Measurements from ENCODE around the gene QPCTL. TPM values are rescaled to one million over a fixed set of nuclear protein-coding genes. Genes with fewer than 3 reads are reported as not detected.
A peak's percentile ranks its signal among the peaks of the same experiment; 100 is the strongest.
"Not testable (repeated sequence)": the region's sequence is repeated elsewhere in the genome, so short reads cannot be mapped to it uniquely, and the experiment has no call there.

The QPCTL gene
- total RNA-seq, 1 experiment from 2014 or later: 20.9 TPM

GRCh38 chr19:45674946-45675345 is 17.5 kb upstream of the QPCTL start:
- DNase-seq (ENCODE audit: low read depth): no peak

- no peak for DNase-seq (ENCODE audit: low read depth)
Observed at GRCh38 chr19:45676851-45677263, 15.6 kb upstream of the QPCTL start.

DNA sequence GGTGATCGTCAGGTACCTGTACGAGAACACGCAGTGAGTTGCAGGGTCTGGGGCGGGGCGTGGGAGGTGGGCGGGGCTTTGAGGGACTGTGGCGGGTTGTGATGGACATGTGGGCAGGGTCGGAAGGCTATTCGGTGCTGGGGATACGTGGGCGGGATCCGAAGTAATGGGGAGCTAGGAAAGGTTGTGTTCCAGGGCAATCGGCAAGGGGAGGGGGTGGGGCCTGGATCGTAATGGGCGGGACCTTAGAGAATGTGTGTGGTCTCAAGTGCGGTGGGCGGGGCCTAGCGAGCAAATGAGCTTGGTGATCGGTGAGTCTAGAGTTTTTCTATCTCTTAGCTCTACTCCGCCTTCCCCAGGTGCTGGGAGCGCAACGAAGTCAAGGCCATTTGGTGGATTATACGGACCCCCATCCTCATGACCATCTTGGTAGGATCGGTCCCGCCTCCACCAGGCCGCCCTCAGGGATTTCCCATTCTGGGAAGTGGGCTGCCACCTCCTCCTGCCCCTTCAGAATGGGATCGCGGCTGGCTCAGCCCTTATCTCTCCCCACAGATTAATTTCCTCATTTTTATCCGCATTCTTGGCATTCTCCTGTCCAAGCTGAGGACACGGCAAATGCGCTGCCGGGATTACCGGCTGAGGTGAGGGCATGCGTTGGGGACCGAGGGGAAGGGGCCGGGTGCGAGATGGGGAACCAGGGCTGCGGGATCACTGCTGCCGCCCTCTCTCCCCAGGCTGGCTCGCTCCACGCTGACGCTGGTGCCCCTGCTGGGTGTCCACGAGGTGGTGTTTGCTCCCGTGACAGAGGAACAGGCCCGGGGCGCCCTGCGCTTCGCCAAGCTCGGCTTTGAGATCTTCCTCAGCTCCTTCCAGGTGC is 14.9 kb upstream of the QPCTL start:
- DNase-seq (ENCODE audit: low read depth): no peak

DNA sequence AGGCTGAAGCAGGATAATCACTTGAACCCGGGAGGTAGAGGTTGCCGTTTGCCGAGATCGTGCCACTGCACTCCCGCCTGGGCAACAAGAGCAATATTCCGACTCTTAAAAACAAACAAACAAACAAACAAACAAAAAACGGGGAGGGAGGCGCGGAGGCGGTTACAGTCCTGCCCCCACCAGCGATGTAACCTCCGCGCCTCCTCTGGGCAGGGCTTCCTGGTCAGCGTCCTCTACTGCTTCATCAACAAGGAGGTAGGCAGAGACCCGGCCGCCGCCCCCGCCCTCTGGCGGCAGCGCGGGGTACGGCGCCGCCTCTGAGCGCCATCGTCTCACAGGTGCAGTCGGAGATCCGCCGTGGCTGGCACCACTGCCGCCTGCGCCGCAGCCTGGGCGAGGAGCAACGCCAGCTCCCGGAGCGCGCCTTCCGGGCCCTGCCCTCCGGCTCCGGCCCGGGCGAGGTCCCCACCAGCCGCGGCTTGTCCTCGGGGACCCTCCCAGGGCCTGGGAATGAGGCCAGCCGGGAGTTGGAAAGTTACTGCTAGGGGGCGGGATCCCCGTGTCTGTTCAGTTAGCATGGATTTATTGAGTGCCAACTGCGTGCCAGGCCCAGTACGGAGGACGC is 11.0 kb upstream of the QPCTL start:
- peak; percentile 90 for DNase-seq (ENCODE audit: low read depth)

DNA sequence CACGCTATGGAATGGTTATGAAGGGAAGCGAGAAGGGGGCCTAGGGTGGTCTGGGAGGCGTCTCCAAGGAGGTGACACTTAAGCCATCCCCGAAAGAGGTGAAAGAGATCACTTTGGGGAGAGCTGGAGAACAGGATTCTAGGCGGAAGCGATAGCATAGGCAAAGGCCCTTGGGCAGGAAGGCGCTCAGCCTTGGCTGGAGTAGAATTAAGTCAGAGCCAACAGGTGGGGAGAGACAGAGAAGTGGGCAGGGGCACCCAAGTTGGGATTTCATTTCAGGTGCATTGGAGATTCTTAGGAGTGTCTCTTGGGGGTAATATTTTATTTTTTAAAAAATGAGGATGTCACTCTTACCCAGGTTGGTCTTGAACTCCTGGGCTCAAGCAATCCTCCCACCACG is 10.3 kb upstream of the QPCTL start:
- no peak for DNase-seq (ENCODE audit: low read depth)

GRCh38 chr19:45682908-45683307 is 9.6 kb upstream of the QPCTL start:
- no peak for DNase-seq (ENCODE audit: low read depth)

DNA sequence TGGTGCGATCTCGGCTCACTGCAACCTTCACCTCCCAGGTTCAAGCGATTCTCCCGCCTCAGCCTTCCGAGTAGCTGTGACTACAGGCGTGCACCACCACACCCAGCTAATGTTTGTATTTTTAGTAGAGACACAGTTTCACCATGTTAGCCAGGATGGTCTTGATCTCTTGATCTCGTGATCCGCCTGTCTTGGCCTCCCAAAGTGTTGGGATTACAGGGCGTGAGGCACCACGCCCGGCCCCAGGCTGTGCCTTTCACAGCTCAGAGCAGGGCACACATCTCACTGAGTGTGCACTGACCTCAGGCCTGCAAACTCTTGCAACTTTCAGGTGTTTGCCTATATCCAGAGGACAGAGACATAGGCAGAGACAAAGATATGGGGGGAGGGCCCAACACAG is 7.4 kb upstream of the QPCTL start:
- DNase-seq (ENCODE audit: low read depth): not testable (repeated sequence)

DNA sequence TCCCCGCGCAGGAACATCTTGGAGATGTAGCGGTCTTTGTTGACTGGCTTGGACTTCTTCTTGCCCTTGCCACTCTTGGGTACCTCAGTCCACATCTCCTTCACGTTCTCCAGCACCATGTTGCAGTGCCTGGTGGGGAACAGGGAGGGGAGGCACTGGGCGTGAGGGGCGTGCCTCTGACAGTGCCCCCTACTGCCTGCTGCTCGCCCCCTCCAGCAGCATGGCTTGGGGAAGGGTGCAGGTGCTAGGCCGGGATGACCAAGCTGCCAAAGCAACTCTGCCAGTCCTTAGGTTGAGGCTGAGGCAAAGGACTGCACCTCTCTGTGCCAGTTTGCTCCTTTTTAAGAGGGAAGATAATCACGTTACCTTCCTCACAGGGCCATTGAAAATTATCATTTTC is 4.9 kb upstream of the QPCTL start:
- no peak for DNase-seq (ENCODE audit: low read depth)

GRCh38 chr19:45691516-45692186 is 815 bp upstream of the QPCTL start, which contains the start of gene SNRPD2:
SNRPD2 (minus strand) TSS chr19:45691953; CDS start chr19:45691888, 65 bp downstream.
- DNase-seq (ENCODE audit: low read depth): peak; percentile 92

DNA sequence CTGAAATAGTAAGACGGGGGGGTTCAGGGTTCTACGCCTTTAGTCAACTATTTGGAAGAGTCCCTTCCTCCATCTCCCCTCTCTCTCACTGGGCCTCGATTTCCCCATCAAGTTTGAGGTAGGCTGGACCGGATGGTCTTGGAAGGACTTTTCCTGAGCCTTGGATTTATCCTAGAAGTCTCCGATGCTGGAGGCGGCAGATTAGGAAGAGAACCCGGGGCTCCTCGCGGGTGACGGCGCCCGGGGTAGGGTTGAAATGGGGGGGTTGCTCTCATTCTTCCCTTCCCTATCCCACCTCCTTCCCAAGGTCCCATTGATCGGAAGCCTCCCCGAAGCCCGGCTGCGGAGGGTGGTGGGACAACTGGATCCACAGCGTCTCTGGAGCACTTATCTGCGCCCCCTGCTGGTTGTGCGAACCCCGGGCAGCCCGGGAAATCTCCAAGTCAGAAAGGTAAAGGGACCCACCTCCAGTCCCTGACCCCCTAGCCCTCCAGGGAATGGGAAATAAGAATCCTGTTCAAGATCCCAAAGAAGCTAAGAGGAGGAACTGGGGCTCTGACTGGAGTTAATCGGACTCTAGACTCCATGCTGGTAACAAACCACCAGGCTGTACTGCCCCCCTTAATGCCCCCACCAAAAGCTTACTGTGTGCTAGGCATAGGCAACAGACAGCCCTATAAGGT is 781 bp downstream of the QPCTL start:
- peak; percentile 59 for DNase-seq (ENCODE audit: low read depth)

DNA sequence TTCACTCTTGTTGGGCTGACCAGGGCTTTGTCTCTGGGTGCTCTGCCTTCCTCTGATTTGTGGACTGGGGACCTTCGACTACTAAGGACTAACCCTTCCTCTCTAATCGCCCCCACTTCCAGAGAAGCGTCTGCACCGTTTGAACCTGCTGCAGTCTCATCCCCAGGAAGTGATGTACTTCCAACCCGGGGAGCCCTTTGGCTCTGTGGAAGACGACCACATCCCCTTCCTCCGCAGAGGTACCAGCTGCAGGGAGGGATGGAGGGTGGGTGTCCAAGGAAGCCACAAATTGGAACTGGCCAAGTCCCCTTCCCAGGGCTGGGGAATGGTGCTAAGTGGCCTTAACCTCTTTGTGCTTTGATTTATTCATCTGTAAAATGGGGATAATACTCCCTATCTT is 9.2 kb downstream of the QPCTL start:
- no peak for DNase-seq (ENCODE audit: low read depth)

DNA sequence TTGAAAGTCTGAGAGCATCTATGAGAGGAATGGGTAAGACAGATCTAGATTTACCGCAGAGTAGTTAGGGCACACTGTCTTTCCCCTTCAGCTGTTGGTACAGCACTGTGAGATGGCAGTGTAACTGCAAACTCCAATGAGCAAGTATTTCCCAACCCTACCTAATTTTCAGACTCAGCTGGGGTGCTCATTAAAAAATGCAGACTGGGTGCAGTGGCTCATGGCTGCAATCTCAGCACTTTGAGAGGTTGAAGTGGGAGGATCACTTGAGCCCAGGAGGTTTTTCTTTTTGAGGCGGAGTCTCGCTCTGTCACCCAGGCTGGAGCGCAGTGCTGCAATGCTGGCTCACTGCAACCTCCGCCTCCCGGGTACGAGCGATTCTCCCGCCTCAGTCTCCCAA is 12.6 kb downstream of the QPCTL start:
- DNase-seq (ENCODE audit: low read depth): no peak

GRCh38 chr19:45705710-45706415 is 13.4 kb downstream of the QPCTL start:
- DNase-seq (ENCODE audit: low read depth): no peak

DNA sequence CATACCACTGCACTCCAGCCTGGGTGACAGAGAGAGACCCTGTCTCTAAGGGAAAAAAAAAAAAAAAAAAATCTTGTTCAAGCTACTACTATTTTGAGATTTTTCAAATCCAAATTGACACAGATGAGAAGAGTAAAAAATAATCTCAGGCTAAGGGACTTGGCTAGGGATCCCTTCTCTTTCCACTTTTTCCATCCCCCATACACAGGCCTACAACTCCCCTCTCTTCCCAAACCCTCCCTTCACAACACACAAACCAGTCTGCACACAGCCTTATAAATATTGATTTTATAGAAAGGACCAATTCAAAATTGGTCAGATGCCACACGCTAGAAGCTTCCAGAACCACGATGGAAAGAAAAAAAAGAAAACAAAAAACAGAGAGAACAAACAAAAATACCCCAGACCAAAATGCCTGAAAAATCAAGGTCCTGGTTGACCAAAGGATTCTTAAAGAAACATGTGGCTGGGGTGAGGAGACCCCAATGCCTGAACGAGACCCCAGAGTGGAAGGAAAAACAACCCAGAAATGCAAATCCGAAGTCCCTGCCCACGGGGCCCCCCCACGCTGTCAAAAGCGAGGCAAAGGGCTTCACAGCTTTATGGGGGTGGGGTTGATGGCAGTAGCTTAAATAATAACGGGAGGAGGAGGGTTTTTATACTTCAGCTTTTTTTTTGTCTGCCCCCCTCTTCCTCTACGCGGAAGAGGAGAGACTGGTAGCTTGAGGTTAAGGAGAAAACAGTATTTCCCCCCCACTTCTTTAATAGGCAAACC is 18.1 kb downstream of the QPCTL start:
- DNase-seq (ENCODE audit: low read depth): no peak

DNA sequence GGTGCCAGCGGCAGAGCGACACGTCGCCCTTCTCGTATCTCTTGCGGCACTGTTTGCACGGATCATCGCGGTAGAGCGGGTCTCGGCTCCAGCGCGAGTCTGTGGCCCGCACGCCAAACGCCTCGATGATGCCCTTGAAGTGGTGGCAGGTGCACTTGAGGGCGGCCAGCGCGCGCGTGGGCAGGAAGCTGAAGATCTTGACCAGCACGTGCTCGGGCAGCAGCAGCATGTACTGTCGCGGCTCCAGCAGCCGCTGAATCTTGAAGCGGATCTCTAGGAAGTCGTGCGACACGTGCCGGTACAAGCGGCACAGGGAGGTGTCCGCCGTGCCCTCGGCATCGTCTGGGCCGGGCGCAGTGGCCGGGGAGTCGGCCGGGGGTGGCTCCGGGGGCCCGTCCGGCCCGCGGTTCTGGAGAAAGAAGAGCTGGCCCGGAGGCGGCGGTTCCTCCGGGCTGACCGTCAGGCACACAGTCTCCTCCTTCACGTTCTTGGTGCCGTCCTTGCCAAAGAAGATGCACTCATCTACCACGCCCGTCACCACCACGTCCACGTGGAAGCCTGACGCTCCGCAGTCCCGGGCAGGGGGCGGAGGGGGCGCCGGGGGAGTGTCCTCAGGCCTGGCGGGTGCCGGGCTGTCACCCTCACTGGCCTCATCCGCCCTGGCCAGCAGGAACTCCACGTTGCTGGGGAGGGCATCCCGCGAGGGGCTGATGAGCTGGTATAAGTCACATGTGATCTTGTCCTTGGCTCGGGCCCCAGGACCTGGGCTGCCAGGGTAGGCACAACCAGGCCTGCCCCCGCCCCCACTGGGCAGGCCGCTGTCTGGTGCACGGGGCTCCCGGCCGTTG is 19.6 kb downstream of the QPCTL start:
- DNase-seq (ENCODE audit: low read depth): no peak

DNA sequence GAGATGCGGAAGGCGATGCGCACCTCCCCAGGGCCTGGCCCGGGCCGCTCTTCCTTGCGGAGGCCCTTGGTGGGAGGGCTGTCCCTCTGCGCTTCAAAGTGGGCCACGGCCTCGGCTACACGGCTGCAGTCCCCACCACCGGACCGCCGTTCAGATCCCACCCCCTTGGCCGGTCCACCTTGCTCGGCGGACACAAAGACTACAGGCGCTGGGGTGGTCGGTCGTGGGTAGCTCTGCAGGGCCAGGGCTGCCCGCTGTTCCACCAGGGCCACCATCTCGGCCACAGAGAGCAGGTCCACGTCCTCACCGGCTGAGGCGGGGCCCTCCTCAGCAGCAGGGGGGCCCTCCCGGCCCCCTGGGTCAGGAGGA is 20.2 kb downstream of the QPCTL start:
- DNase-seq (ENCODE audit: low read depth): no peak

DNA sequence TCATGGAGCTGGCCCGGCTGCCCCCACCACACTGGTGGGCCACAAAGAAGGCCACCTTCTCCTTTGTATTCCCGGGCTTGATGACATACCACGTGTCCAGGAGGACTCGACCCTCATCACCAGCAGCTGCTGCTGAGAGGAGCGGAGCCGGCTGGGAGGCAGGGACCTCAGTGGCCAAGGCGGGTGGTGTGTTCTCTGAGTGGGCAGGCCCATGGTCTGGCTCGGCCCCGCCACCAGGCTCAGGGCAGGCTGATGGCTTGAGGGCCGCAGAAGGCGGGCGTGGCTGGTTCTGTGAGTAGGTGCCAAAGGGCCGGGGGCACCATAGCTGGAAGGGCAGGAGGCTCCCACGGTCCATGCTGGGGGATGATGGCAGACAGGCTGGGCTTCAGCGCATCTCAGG is 20.7 kb downstream of the QPCTL start:
- DNase-seq (ENCODE audit: low read depth): no peak

- DNase-seq (ENCODE audit: low read depth): no peak
Observed at GRCh38 chr19:45715139-45715538, 22.7 kb downstream of the QPCTL start.

Data from HT1080 (cell line).